Erythroblast (primary cell): Measurements from ENCODE around the gene MARK3.
A peak's percentile ranks its signal among the peaks of the same experiment; 100 is the strongest.

Experiments used
- GATA1 ChIP-seq: IDR thresholded peaks from 2 replicates; pipeline ENCODE4 v1.6.1; 2011; ENCODE audit warnings: low read depth, mild to moderate bottlenecking, control low read depth, low read length, moderate library complexity
- POLR2A ChIP-seq: IDR thresholded peaks from 2 replicates; pipeline ENCODE4 v1.6.1; 2011; ENCODE audit warnings: mild to moderate bottlenecking, low read length

- peak; percentile 23 for TF ChIP-seq POLR2A
- TF ChIP-seq GATA1, result no peak
Observed at GRCh38 chr14:103520657-103521437, 135.6 kb downstream of the MARK3 start.
